Colonic mucosa (tissue), 4 donors: ENCODE data around the gene SLC27A1. TPM values are rescaled to one million over a fixed set of nuclear protein-coding genes. Genes with fewer than 3 reads are reported as not detected.
"Not testable (repeated sequence)": the region's sequence is repeated elsewhere in the genome, so short reads cannot be mapped to it uniquely, and the experiment has no call there.

Source experiments
- DNase-seq: peaks from one replicate; pipeline ENCODE4 v3.0.0-alpha.2; 2020
- H3K27ac ChIP-seq: fragments of 200-600 bp; one replicate; pipeline ENCODE4 v1.8.0; 2021
- H3K27me3 ChIP-seq: fragments of 200-600 bp; one replicate; pipeline ENCODE4 v1.8.0; 2021
- H3K36me3 ChIP-seq: fragments of 200-600 bp; one replicate; pipeline ENCODE4 v1.8.0; 2021
- H3K4me1 ChIP-seq: fragments of 200-600 bp; one replicate; pipeline ENCODE4 v1.8.0; 2021; ENCODE audit warnings: mild to moderate bottlenecking
- H3K4me3 ChIP-seq: fragments of 200-600 bp; one replicate; pipeline ENCODE4 v1.8.0; 2021
- H3K9ac ChIP-seq, 2 donors: one replicate each; pipeline ENCODE4 v1.7.0; 2013; ENCODE audit warnings: control low read depth in 2 of 2, low read depth in 2 of 2, low read length in 2 of 2
- H3K9me3 ChIP-seq: fragments of 200-600 bp; one replicate; pipeline ENCODE4 v1.8.0; 2021
- intact Hi-C: fragments of 100-400 bp; cut with DNase I; formaldehyde crosslinking; loops from one replicate; pipeline ENCODE4 v1.14.1; 2022
- total RNA-seq, 2 donors: library from RNA; stranded (reverse); fragmentation: NEBNext Ultra II Directional in 1 of 2; extraction: Animal tissue kit (Norgen Biotek cat#: 25700) in 1 of 2; gene quantifications; one replicate each; pipeline ENCODE4 v1.2.1, GENCODE V29; 2021
- TF ChIP-seq, protein P1 (sequence below): fragments of 200-600 bp; IDR thresholded peaks from one replicate; pipeline ENCODE4 v1.8.0; 2022; ENCODE audit warnings: antibody characterized with exemption, mild to moderate bottlenecking
- donor health status: healthy.
- donor health status: DM: no; HTN: no; CAD: no.
- donor health status: DM: no; HTN: no; CAD: no.

Gene SLC27A1
- total RNA-seq, 2 donors from 2014 or later = 4.2 to 5.1 TPM

DNA sequence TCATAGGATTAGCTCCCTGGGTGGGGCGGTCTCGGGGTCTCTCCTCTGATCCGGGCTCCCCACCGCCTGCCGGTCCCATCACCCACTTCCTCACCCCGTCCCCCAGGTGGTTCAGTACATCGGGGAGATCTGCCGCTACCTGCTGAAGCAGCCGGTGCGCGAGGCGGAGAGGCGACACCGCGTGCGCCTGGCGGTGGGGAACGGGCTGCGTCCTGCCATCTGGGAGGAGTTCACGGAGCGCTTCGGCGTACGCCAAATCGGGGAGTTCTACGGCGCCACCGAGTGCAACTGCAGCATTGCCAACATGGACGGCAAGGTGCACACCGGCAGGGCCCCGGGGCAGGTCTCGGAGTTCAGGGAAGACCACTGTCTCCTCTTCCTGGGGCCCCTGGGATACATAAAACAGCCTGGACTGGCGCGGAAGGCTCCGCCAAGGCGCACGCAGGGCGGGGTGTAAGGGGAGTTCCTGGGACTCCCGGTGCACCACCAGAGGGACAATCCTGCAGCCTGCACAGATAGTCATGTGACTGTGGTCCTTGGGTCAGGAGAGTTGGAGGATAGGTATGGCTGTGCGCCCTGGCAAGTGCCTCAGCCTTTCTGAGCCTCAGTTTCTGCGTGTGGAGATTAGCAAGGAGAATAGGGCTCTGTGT is 26.9 kb downstream of the SLC27A1 start:
- TF ChIP-seq, protein P1, sequence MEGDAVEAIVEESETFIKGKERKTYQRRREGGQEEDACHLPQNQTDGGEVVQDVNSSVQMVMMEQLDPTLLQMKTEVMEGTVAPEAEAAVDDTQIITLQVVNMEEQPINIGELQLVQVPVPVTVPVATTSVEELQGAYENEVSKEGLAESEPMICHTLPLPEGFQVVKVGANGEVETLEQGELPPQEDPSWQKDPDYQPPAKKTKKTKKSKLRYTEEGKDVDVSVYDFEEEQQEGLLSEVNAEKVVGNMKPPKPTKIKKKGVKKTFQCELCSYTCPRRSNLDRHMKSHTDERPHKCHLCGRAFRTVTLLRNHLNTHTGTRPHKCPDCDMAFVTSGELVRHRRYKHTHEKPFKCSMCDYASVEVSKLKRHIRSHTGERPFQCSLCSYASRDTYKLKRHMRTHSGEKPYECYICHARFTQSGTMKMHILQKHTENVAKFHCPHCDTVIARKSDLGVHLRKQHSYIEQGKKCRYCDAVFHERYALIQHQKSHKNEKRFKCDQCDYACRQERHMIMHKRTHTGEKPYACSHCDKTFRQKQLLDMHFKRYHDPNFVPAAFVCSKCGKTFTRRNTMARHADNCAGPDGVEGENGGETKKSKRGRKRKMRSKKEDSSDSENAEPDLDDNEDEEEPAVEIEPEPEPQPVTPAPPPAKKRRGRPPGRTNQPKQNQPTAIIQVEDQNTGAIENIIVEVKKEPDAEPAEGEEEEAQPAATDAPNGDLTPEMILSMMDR = no peak
- peak overlapping the region; percentile 14 for H3K4me3 ChIP-seq
- H3K27ac ChIP-seq = no peak overlapping the region
- no peaks in the 10 kb centered on the region for H3K4me1 ChIP-seq
- intact Hi-C loops = no loop called here
- no peaks in the 10 kb centered on the region for H3K36me3 ChIP-seq
- no peak overlapping the region for H3K9ac ChIP-seq
- H3K9me3 ChIP-seq = no peaks in the 10 kb centered on the region
- DNase-seq = peak; percentile 32
- H3K27me3 ChIP-seq = no peaks in the 10 kb centered on the region

DNA sequence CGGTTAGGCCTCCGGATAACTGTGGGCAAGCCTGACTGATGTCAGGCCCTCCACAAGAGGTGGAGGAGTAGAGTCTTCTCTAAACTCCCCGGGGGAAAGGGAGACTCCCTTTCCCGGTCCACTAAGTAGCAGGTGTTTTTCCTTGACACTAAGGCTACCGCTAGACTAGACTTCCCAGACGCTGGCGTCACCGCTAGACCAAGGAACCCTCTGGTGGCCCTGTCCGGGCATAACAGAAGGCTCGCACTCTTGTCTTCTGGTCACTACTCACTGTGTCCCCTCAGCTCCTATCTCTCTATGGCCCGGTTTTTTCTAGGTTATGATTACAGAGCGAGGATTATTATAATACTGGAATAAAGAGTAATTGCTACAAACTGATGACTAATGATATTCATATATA is 28.7 kb downstream of the SLC27A1 start:
- H3K9me3 ChIP-seq, intact Hi-C loops, H3K36me3 ChIP-seq, DNase-seq, H3K27me3 ChIP-seq, H3K4me3 ChIP-seq, H3K9ac ChIP-seq, H3K27ac ChIP-seq, H3K4me1 ChIP-seq: not testable (repeated sequence)

DNA sequence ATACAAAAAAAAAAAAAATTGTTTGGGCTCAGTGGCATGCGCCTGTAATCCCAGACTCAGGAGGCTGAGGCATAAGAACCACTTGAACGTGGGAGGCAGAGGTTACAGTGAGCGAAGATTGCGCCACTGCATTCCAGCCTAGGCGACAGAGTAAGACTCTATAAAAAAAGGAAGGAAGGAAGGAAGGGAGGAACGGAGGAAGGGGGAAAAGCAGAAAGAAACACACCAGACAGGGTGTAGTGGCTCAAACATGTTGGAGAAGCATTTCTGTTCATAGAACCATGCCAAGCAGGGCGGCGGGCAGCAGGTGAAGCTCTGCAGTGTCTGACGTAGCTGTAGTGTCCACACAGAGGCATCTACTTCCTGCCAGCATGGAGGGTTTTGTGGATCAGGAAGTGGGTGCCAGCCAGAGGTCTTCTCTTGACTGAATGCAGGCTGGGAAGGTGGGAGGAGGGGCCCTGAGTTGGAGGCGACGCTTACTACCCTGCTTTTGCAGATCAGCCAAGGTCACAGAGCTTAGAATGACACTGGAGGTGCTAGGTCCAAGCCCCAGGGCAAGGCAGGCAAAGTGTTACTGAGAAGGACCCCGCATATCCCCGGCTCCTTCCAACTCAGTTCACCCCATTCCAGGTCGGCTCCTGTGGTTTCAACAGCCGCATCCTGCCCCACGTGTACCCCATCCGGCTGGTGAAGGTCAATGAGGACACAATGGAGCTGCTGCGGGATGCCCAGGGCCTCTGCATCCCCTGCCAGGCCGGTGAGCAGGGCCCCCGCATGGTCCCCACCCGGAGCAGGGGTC is 29.5 kb downstream of the SLC27A1 start:
- intact Hi-C loops = no loop called here
- no peak overlapping the region for H3K4me3 ChIP-seq
- no peaks in the 10 kb centered on the region for H3K36me3 ChIP-seq
- H3K9ac ChIP-seq = no peak overlapping the region
- TF ChIP-seq, protein P1 = no peak
- no peaks in the 10 kb centered on the region for H3K9me3 ChIP-seq
- no peaks in the 10 kb centered on the region for H3K27me3 ChIP-seq
- no peaks in the 10 kb centered on the region for H3K4me1 ChIP-seq
- DNase-seq = no peak
- H3K27ac ChIP-seq = no peak overlapping the region

DNA sequence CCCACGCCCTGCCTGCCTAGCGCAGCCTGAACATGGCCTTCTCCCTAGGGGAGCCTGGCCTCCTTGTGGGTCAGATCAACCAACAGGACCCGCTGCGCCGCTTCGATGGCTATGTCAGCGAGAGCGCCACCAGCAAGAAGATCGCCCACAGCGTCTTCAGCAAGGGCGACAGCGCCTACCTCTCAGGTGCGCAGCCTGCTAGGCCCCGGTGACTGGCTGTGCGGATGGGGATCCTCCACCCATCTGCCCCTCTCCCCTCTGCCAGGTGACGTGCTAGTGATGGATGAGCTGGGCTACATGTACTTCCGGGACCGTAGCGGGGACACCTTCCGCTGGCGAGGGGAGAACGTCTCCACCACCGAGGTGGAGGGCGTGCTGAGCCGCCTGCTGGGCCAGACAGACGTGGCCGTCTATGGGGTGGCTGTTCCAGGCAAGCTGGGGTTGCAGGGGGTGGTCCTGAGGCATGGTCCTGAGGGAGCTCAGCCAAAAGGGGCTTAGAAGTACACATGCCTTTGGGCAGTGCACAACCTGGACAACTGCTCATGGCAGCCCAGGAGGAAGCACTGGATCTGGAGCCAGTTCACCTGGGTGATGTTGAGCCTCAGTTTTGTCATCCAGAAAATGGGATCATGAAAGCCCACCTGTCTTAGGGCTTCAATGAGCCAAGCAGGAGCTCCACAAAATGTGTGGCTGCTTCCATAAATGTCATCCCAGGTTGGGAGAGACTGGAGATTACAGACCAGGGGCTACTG is 30.3 kb downstream of the SLC27A1 start:
- Histone ChIP-seq H3K9ac (no peak overlapping the region), H3K27me3 (no peaks in the 10 kb centered on the region), H3K27ac (no peak overlapping the region), H3K4me1 (no peaks in the 10 kb centered on the region), H3K9me3 (no peaks in the 10 kb centered on the region), H3K4me3 (no peak overlapping the region), H3K36me3 (no peaks in the 10 kb centered on the region)
- TF ChIP-seq, protein P1 = no peak
- intact Hi-C loops = no loop called here
- DNase-seq = no peak

DNA sequence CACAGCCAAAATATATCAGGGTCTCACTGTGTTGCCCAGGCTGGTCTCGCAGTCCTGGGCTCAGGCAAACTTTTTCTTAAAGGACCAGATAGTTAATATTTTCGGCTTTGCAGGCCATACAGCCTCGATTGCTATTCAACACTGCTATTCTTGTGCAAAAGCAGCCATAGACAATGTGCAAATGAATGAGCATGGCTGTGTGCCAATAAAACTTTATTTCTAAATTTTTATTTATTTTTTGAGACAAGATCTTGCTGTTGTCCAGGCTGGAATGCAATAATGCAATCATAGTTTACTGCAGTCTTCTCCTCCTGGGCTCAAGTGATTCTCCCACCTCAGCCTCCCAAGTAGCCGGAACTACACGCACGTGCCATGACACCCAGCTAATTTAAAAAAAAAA is 32.9 kb downstream of the SLC27A1 start:
- Histone ChIP-seq H3K27ac (no peak overlapping the region), H3K4me1 (no peaks in the 10 kb centered on the region), H3K27me3 (no peaks in the 10 kb centered on the region), H3K36me3 (no peaks in the 10 kb centered on the region), H3K4me3 (no peak overlapping the region), H3K9me3 (no peaks in the 10 kb centered on the region), H3K9ac (no peak overlapping the region)
- TF ChIP-seq, protein P1 = no peak
- intact Hi-C loops = no loop called here
- no peak for DNase-seq
